Dermis blood vessel endothelial cell (primary cell): ENCODE measurements around the gene NEFH. TPM values are rescaled to one million over a fixed set of nuclear protein-coding genes. Genes with fewer than 3 reads are reported as not detected.
"Not testable (repeated sequence)": the region's sequence is repeated elsewhere in the genome, so short reads cannot be mapped to it uniquely, and the experiment has no call there.

Experiments used
- DNase-seq: peaks from one replicate; pipeline ENCODE4 v3.0.0; 2010
- total RNA-seq: library from RNA; depleted of rRNA; stranded (reverse); fragments of >200 nt; gene quantifications from 2 replicates; pipeline ENCODE4 v1.2.3, GENCODE V29; 2014

The NEFH gene
- total RNA-seq, 1 donor from 2014 or later: under 0.01 TPM

GRCh38 chr22:29463629-29464028, 16.4 kb upstream of the NEFH start:
- no peak for DNase-seq

- DNase-seq: no peak
Observed at GRCh38 chr22:29464581-29464980, 15.4 kb upstream of the NEFH start.

- no peak for DNase-seq
Observed at GRCh38 chr22:29469755-29470154, 10.3 kb upstream of the NEFH start.

GRCh38 chr22:29470159-29470855, 9.7 kb upstream of the NEFH start:
- peak; percentile 52 for DNase-seq

- DNase-seq: no peak
Observed at GRCh38 chr22:29473001-29473400, 7.0 kb upstream of the NEFH start.

GRCh38 chr22:29475550-29475949, 4.5 kb upstream of the NEFH start:
- DNase-seq: no peak

GRCh38 chr22:29476116-29476515, 3.9 kb upstream of the NEFH start:
- DNase-seq: no peak

GRCh38 chr22:29477723-29478318, 2.2 kb upstream of the NEFH start:
- DNase-seq: no peak

GRCh38 chr22:29478326-29479276, 1.4 kb upstream of the NEFH start:
- peak; percentile 28 for DNase-seq

- no peak for DNase-seq
Observed at GRCh38 chr22:29480262-29480511, 169 bp downstream of the NEFH start.

- DNase-seq: peak; percentile 58
Observed at GRCh38 chr22:29480512-29481264, 670 bp downstream of the NEFH start.

GRCh38 chr22:29481265-29482000, 1.4 kb downstream of the NEFH start:
- no peak for DNase-seq

GRCh38 chr22:29482253-29482652, 2.2 kb downstream of the NEFH start:
- DNase-seq: no peak

GRCh38 chr22:29482726-29483125, 2.7 kb downstream of the NEFH start:
- DNase-seq: no peak

- DNase-seq: no peak
Observed at GRCh38 chr22:29483254-29483653, 3.2 kb downstream of the NEFH start.

GRCh38 chr22:29484642-29485041, 4.6 kb downstream of the NEFH start:
- no peak for DNase-seq

GRCh38 chr22:29485448-29485847, 5.4 kb downstream of the NEFH start:
- no peak for DNase-seq

- no peak for DNase-seq
Observed at GRCh38 chr22:29487426-29487986, 7.5 kb downstream of the NEFH start.

- DNase-seq: not testable (repeated sequence)
Observed at GRCh38 chr22:29489127-29489780, 9.2 kb downstream of the NEFH start.

- DNase-seq: no peak
Observed at GRCh38 chr22:29491012-29491411, 11.0 kb downstream of the NEFH start.

- no peak for DNase-seq
Observed at GRCh38 chr22:29493636-29494035, 13.6 kb downstream of the NEFH start.
